ENCODE results near the gene ATP2B1.

Gene ATP2B1

GRCh38 chr12:89621521-89621920 is 87.1 kb downstream of the ATP2B1 start:
- H3K4me3 ChIP-seq (ENCODE audit: low read depth, low read length): no peak overlapping the region
- H3K4me1 ChIP-seq (ENCODE audit: control insufficient read depth, insufficient read depth, low read length): no peaks in the 10 kb centered on the region
- H3K27ac ChIP-seq (ENCODE audit: extremely low read depth, low read depth, low read length): no peak overlapping the region
- CTCF ChIA-PET: interaction anchor here (0.6 kb wide), 1 partner anchor 88 kb away, joined by 3 read pairs; no protein-coding TSS in a partner anchor
- POLR2A ChIA-PET: no interaction called here
- no peaks in the 10 kb centered on the region for H3K9me3 ChIP-seq (ENCODE audit: control insufficient read depth, insufficient read depth, low read depth, low read length)
- H3K36me3 ChIP-seq (ENCODE audit: control insufficient read depth in 2 of 2, insufficient read depth in 1 of 2, low read length in 2 of 2): peaks cover 0 to 20% of the 10 kb centered on the region in 2 experiments; a peak in 2 of 3 replicates
- TF ChIP-seq, protein P1, sequence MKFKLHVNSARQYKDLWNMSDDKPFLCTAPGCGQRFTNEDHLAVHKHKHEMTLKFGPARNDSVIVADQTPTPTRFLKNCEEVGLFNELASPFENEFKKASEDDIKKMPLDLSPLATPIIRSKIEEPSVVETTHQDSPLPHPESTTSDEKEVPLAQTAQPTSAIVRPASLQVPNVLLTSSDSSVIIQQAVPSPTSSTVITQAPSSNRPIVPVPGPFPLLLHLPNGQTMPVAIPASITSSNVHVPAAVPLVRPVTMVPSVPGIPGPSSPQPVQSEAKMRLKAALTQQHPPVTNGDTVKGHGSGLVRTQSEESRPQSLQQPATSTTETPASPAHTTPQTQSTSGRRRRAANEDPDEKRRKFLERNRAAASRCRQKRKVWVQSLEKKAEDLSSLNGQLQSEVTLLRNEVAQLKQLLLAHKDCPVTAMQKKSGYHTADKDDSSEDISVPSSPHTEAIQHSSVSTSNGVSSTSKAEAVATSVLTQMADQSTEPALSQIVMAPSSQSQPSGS (tag by site-specific recombination; IDR thresholded peaks at IDR 0.05; ENCODE audit: low read depth): no peak
- TF ChIP-seq KLF8 (tag by site-specific recombination; IDR thresholded peaks at IDR 0.05) (no peak), SETDB1 (IDR thresholded peaks at IDR 0.05; ENCODE audit: insufficient read length, low read length) (no peak), ZNF654 (tag by site-specific recombination; IDR thresholded peaks at IDR 0.05; ENCODE audit: low read depth) (no peak), ZNF488 (tag by site-specific recombination; IDR thresholded peaks at IDR 0.05) (no peak), ZNF580 (tag by site-specific recombination; IDR thresholded peaks at IDR 0.05) (no peak), ZNF623 (tag by site-specific recombination; IDR thresholded peaks at IDR 0.05) (no peak), SALL2 (tag by site-specific recombination; IDR thresholded peaks at IDR 0.05; ENCODE audit: borderline replicate concordance) (no peak), ZNF19 (tag by site-specific recombination; IDR thresholded peaks at IDR 0.05; ENCODE audit: low read depth) (no peak), ZNF23 (tag by site-specific recombination; IDR thresholded peaks at IDR 0.05; ENCODE audit: borderline replicate concordance) (no peak), ZNF843 (tag by site-specific recombination; IDR thresholded peaks at IDR 0.05) (no peak), ZIC2 (tag by site-specific recombination; IDR thresholded peaks at IDR 0.05) (no peak), ZNF292 (tag by site-specific recombination; IDR thresholded peaks at IDR 0.05; ENCODE audit: borderline replicate concordance, low read depth) (no peak), ZNF837 (tag by site-specific recombination; IDR thresholded peaks at IDR 0.05) (no peak), ZNF449 (tag by site-specific recombination; IDR thresholded peaks at IDR 0.05) (no peak), ZNF830 (tag by site-specific recombination; IDR thresholded peaks at IDR 0.05; ENCODE audit: low read depth) (no peak), ZNF324 (tag by site-specific recombination; IDR thresholded peaks at IDR 0.05) (no peak), ZNF501 (tag by site-specific recombination; IDR thresholded peaks at IDR 0.05) (no peak)
- TF ChIP-seq, protein P2, sequence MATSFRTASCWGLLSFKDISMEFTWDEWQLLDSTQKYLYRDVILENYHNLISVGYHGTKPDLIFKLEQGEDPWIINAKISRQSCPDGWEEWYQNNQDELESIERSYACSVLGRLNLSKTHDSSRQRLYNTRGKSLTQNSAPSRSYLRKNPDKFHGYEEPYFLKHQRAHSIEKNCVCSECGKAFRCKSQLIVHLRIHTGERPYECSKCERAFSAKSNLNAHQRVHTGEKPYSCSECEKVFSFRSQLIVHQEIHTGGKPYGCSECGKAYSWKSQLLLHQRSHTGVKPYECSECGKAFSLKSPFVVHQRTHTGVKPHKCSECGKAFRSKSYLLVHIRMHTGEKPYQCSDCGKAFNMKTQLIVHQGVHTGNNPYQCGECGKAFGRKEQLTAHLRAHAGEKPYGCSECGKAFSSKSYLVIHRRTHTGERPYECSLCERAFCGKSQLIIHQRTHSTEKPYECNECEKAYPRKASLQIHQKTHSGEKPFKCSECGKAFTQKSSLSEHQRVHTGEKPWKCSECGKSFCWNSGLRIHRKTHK (tag by site-specific recombination; IDR thresholded peaks at IDR 0.05): no peak
- TF ChIP-seq, protein P3, sequence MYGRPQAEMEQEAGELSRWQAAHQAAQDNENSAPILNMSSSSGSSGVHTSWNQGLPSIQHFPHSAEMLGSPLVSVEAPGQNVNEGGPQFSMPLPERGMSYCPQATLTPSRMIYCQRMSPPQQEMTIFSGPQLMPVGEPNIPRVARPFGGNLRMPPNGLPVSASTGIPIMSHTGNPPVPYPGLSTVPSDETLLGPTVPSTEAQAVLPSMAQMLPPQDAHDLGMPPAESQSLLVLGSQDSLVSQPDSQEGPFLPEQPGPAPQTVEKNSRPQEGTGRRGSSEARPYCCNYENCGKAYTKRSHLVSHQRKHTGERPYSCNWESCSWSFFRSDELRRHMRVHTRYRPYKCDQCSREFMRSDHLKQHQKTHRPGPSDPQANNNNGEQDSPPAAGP (tag by site-specific recombination; IDR thresholded peaks at IDR 0.05): no peak

Data from HEK293 (cell line).